Activated T-helper 2 cell treated with anti-CD3 and anti-CD28 coated beads, Interferon-gamma antibody, Interleukin-2, Interleukin-4, amounts not matched to agents 10 μg/mL and 5 μg/mL and 100 μg/mL, durations not matched to agents 14 hours and 24 hours and 36 hours (primary cell): Measurements from ENCODE around the gene EPG5. TPM values are rescaled to one million over a fixed set of nuclear protein-coding genes. Genes with fewer than 3 reads are reported as not detected.
"Not testable (repeated sequence)": the region's sequence is repeated elsewhere in the genome, so short reads cannot be mapped to it uniquely, and the experiment has no call there.

Source experiments
- DNase-seq: peaks from one replicate; pipeline ENCODE4 v3.0.0; 2021; ENCODE audit warnings: low spot score
- H3K27ac Mint-ChIP-seq: one replicate; pipeline ENCODE4 v1.8.0; 2021; ENCODE audit warnings: mixed read lengths
- H3K27me3 Mint-ChIP-seq: one replicate; pipeline ENCODE4 v1.8.0; 2021; ENCODE audit warnings: low read depth, mixed read lengths
- H3K36me3 Mint-ChIP-seq: one replicate; pipeline ENCODE4 v1.8.0; 2021; ENCODE audit warnings: low read depth, mixed read lengths
- H3K4me1 Mint-ChIP-seq: one replicate; pipeline ENCODE4 v1.8.0; 2021; ENCODE audit warnings: low read depth, mixed read lengths
- H3K4me3 Mint-ChIP-seq: one replicate; pipeline ENCODE4 v1.8.0; 2021; ENCODE audit warnings: low read depth, mild to moderate bottlenecking, moderate library complexity, mixed read lengths
- H3K9me3 Mint-ChIP-seq: one replicate; pipeline ENCODE4 v1.8.0; 2021; ENCODE audit warnings: mixed read lengths
- intact Hi-C: fragments of 100-400 bp; cut with micrococcal nuclease; formaldehyde crosslinking; loops from one replicate; pipeline ENCODE4 v1.15.1; 2023
- total RNA-seq: library from RNA; stranded (reverse); gene quantifications from 2 replicates; pipeline ENCODE4 v1.2.3, GENCODE V29; 2022

EPG5 gene
- total RNA-seq, 1 donor from 2014 or later: 17.1 TPM

DNA sequence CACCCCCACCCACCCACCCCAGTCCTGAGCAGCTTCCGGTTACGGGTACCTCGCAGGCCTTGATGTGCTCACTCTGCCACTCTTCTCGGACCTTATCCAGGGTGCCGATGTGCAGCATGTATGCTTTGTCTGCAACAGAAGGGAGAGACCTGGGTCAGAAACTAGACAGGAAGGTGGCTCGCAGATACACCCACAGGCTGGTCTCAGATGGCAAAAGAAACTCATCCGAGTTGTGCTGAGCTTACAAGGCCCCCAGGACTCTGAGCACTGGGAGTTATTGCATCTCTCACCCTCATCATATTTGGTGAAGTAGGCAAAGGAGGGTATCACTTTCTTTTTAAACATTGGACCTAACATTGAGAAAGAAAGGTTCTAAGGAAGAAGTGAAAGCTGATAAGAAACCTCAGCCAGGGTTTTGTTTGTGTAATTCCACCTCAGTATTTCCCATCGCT, 30.6 kb upstream of the EPG5 start:
- Mint-ChIP-seq H3K27ac (peak overlapping the region; percentile 85), H3K4me3 (peak overlapping the region; percentile 28), H3K4me1 (peaks cover 41% of the 10 kb centered on the region), H3K9me3 (peaks cover 14% of the 10 kb centered on the region), H3K36me3 (peaks cover 51% of the 10 kb centered on the region), H3K27me3 (no peaks in the 10 kb centered on the region)
- intact Hi-C loops: loop anchor here (1.0 to 5.0 kb wide), 5 partner anchors 16 to 311 kb away; no protein-coding TSS in a partner anchor
- peak; percentile 27 for DNase-seq

DNA sequence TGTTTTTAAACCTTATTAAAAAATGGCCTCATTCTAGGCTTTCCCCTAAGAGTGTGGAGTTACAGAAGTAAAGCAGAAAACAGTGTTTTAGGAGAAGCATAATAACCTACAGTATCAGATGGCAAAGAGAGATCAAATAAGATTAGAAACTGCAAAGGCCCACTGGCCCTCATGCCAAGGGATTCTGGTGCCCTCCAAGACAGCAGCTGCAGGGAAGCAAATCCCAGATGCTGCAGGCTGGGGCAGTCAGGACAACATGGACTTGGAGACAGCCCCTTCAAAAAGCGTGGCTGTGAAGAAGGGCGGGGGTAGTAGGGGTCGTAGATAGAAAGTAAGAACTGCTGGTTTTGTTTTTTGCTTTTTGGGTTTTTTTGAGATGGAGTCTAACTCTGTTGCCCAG, 28.3 kb upstream of the EPG5 start:
- peaks cover 45% of the 10 kb centered on the region for H3K36me3 Mint-ChIP-seq
- intact Hi-C loops: loop anchor here (5.0 kb wide), 1 partner anchor 47 kb away; no protein-coding TSS in a partner anchor
- H3K27ac Mint-ChIP-seq: no peak overlapping the region
- DNase-seq: no peak
- no peak overlapping the region for H3K4me3 Mint-ChIP-seq
- no peaks in the 10 kb centered on the region for H3K27me3 Mint-ChIP-seq
- peaks cover 27% of the 10 kb centered on the region for H3K4me1 Mint-ChIP-seq
- H3K9me3 Mint-ChIP-seq: no peaks in the 10 kb centered on the region

- DNase-seq: no peak
- Mint-ChIP-seq H3K4me3 (no peak overlapping the region), H3K4me1 (peaks cover 14% of the 10 kb centered on the region), H3K27ac (no peak overlapping the region), H3K9me3 (peaks cover 4% of the 10 kb centered on the region), H3K27me3 (no peaks in the 10 kb centered on the region), H3K36me3 (peaks cover 54% of the 10 kb centered on the region)
- intact Hi-C loops: no loop called here
Measured at GRCh38 chr18:45993438-45993837, 26.3 kb upstream of the EPG5 start.

DNA sequence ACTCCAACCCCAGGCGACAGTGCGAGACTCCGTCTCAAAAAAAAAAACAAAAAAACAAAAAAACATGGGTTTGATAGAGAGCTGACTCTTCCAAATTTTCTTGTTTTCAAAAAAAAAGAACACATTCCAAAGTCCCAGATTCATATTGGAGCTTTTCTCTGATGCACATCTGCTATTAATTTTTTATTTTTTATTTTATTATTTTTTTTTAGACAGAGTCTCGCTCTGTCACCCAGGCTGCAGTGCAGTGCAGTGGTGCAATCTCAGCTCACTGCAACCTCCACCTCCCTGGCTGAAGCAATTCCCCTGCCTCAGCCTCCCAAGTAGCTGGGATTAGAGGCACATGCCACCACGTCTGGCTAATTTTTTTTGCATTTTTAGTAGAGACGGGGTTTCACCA, 25.4 kb upstream of the EPG5 start:
- H3K4me1 Mint-ChIP-seq, DNase-seq, intact Hi-C loops, H3K27ac Mint-ChIP-seq, H3K9me3 Mint-ChIP-seq, H3K4me3 Mint-ChIP-seq, H3K27me3 Mint-ChIP-seq: not testable (repeated sequence)
- peaks cover 60% of the 10 kb centered on the region for H3K36me3 Mint-ChIP-seq

GRCh38 chr18:45991788-45992187, 24.7 kb upstream of the EPG5 start:
- Mint-ChIP-seq H3K36me3 (peaks cover 64% of the 10 kb centered on the region), H3K27ac (no peak overlapping the region), H3K27me3 (no peaks in the 10 kb centered on the region), H3K4me3 (no peak overlapping the region), H3K4me1 (peaks cover 2% of the 10 kb centered on the region), H3K9me3 (peaks cover 4% of the 10 kb centered on the region)
- no peak for DNase-seq
- intact Hi-C loops: no loop called here

- DNase-seq: no peak
- H3K9me3 Mint-ChIP-seq: peaks cover 4% of the 10 kb centered on the region
- intact Hi-C loops: no loop called here
- H3K36me3 Mint-ChIP-seq: peaks cover 40% of the 10 kb centered on the region
- no peaks in the 10 kb centered on the region for H3K27me3 Mint-ChIP-seq
- no peaks in the 10 kb centered on the region for H3K4me1 Mint-ChIP-seq
- no peak overlapping the region for H3K4me3 Mint-ChIP-seq
- H3K27ac Mint-ChIP-seq: no peak overlapping the region
Measured at GRCh38 chr18:45984546-45985235, 17.6 kb upstream of the EPG5 start.

DNA sequence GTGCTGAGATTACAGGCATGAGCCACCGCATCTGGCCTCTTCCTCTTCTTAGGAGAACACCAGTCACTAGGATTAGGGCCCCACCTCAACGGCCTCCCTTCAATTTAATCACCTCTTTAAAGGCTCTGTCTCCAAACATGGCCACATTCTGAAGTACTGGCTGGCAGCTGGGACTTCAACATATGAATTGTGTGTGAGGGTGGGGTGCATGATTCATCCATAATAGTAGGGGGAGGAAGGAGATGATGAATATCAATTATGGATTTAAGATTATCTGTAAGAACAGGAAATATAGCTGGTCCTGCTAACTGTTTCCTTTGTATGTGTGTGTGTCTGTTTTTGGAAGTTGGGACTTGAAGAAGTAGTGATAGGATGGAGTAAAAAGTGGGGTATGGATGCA, 14.7 kb upstream of the EPG5 start:
- DNase-seq: no peak
- Mint-ChIP-seq H3K27ac (no peak overlapping the region), H3K4me1 (peaks cover 6% of the 10 kb centered on the region), H3K9me3 (no peaks in the 10 kb centered on the region), H3K36me3 (peaks cover 15% of the 10 kb centered on the region), H3K4me3 (no peak overlapping the region), H3K27me3 (no peaks in the 10 kb centered on the region)
- intact Hi-C loops: no loop called here

DNA sequence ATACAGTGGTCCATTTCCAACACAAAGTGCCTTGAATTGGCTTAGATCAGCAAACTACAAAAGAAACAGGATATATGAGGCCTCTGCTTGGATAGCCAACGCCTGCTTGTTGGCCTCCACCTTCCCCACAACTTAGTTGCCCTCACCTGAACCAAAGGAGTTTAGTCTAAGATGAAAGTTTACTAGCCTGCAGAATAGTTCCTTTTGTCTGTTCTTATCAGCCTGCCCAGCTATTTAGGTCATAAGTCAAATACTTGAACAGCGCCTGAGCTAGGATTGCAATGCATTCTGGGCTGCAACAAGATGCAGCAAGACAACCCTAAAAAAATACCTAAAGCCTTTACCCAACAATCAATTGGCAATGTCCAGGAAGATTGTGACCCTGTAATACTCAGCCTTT, 13.1 kb upstream of the EPG5 start:
- Mint-ChIP-seq H3K4me3 (no peak overlapping the region), H3K27me3 (no peaks in the 10 kb centered on the region), H3K36me3 (peaks cover 15% of the 10 kb centered on the region), H3K9me3 (no peaks in the 10 kb centered on the region), H3K27ac (no peak overlapping the region), H3K4me1 (peaks cover 17% of the 10 kb centered on the region)
- DNase-seq: no peak
- intact Hi-C loops: no loop called here

GRCh38 chr18:45978084-45978483, 11.0 kb upstream of the EPG5 start:
- Mint-ChIP-seq H3K27me3 (no peaks in the 10 kb centered on the region), H3K4me3 (no peak overlapping the region), H3K9me3 (no peaks in the 10 kb centered on the region), H3K4me1 (peaks cover 23% of the 10 kb centered on the region), H3K27ac (no peak overlapping the region), H3K36me3 (peaks cover 2% of the 10 kb centered on the region)
- no peak for DNase-seq
- intact Hi-C loops: no loop called here

- intact Hi-C loops: loop anchor here (2.0 kb wide), 1 partner anchor 22 kb away; no protein-coding TSS in a partner anchor
- no peak for DNase-seq
- Mint-ChIP-seq H3K27ac (no peak overlapping the region), H3K4me1 (peaks cover 23% of the 10 kb centered on the region), H3K4me3 (no peak overlapping the region), H3K27me3 (no peaks in the 10 kb centered on the region), H3K9me3 (no peaks in the 10 kb centered on the region), H3K36me3 (no peaks in the 10 kb centered on the region)
Measured at GRCh38 chr18:45976974-45977373, 9.8 kb upstream of the EPG5 start.

DNA sequence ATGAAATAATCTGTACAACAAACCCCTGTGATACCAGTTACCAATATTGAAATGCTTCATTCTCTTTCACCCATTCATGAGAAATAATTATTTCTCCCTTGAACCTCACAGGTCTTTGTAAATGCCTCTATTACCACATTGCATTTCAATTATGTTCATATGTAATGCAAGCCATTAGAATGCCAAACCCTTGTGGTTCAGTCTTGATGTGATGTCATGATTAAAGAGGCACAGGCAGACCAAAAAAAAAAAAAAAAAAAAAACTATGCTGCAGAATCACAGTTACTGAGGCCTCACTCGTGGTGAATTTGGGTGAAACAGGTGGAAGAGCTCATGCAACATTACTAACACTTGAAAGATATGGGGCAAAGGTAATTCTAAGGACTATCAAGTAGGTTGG, 9.4 kb upstream of the EPG5 start:
- Mint-ChIP-seq H3K36me3 (no peaks in the 10 kb centered on the region), H3K4me1 (peaks cover 23% of the 10 kb centered on the region), H3K4me3 (no peak overlapping the region), H3K9me3 (no peaks in the 10 kb centered on the region), H3K27me3 (no peaks in the 10 kb centered on the region), H3K27ac (no peak overlapping the region)
- intact Hi-C loops: loop anchor here (2.0 kb wide), 1 partner anchor 22 kb away; no protein-coding TSS in a partner anchor
- no peak for DNase-seq

- intact Hi-C loops: loop anchor here (1.0 to 5.0 kb wide), 7 partner anchors 37 to 353 kb away; no protein-coding TSS in a partner anchor
- peak overlapping the region; percentile 38 for H3K27ac Mint-ChIP-seq
Measured at GRCh38 chr18:45974088-45974536, 7.0 kb upstream of the EPG5 start.

DNA sequence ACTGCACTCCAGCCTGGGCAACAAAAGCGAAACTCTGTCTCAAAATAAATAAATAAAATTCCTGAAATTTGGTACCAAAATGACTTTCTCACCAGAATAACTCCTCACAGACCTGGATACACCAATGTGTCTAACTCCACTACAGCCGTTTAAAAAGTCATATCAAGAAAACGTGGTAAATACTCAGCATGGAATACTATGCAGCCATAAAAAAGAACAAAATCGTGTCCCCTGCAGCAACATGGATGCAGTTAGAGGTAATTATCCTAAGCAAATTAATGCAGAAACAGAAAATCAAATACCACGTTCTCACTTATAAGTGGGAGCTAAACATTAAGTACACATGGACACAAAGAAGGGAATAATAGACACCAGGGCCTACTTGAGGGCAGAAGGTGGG, 2.2 kb downstream of the EPG5 start:
- DNase-seq, H3K27me3 Mint-ChIP-seq, intact Hi-C loops, H3K27ac Mint-ChIP-seq, H3K9me3 Mint-ChIP-seq: not testable (repeated sequence)
- peaks cover 41% of the 10 kb centered on the region for H3K4me1 Mint-ChIP-seq
- H3K4me3 Mint-ChIP-seq: peak overlapping the region; percentile 47
- H3K36me3 Mint-ChIP-seq: peaks cover 26% of the 10 kb centered on the region

More at GRCh38 chr18:45974088-45974536, 7.0 kb upstream of the EPG5 start:
- no peaks in the 10 kb centered on the region for H3K36me3 Mint-ChIP-seq
- no peaks in the 10 kb centered on the region for H3K27me3 Mint-ChIP-seq
- DNase-seq: peak; percentile 55
- peaks cover 23% of the 10 kb centered on the region for H3K4me1 Mint-ChIP-seq
- no peak overlapping the region for H3K4me3 Mint-ChIP-seq
- no peaks in the 10 kb centered on the region for H3K9me3 Mint-ChIP-seq
